Measurements from ENCODE around the gene VRK1.
"Not testable (repeated sequence)": the region's sequence is repeated elsewhere in the genome, so short reads cannot be mapped to it uniquely, and the experiment has no call there.

VRK1 gene

DNA sequence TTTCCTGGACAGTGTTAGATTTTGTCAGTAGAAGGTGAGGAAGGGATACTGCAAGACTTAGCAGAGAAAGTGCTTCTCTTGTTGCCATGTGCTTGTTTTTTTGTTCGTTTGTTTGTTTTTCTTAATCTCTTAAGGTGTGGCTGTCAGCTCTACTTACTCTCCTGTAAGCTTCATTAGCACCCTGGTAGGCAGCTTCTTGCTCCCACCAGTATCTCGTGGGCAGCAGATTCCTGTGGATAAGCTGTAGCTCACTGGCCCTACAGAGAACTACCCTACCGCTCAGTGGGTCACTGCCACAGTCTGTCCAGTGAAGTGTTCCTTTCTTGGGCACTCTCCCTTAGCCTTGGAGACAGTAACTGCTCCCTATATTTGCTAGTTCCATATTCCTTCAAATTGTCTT is 30.1 kb downstream of the VRK1 start:
- no peak for DNase-seq

DNA sequence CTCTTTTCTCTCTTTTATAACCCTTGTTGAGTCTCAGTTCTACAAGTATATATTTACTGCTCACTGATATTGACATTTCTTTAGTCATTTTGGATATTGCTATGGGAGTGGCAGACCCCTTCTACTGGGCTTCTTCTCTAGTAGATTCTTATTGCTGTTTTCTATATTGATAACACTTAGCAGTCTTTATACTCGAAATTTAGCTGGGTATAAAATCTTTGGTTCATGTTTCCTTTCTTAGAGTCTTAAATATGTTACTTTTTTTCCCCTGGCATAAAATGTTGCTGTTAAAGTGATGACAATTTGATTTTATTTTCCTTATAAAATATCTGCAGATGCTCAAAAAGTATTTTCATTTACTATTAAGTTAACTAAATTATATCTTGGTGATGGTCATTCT is 32.6 kb downstream of the VRK1 start:
- no peak for DNase-seq

GRCh38 chr14:96830946-96831345 is 33.8 kb downstream of the VRK1 start:
- peak; percentile 35 for DNase-seq

GRCh38 chr14:96832351-96832750 is 35.2 kb downstream of the VRK1 start:
- no peak for DNase-seq

- no peak for DNase-seq
Measured at GRCh38 chr14:96838449-96838848, 41.3 kb downstream of the VRK1 start.

- DNase-seq, result no peak
Measured at GRCh38 chr14:96839251-96839650, 42.1 kb downstream of the VRK1 start.

DNA sequence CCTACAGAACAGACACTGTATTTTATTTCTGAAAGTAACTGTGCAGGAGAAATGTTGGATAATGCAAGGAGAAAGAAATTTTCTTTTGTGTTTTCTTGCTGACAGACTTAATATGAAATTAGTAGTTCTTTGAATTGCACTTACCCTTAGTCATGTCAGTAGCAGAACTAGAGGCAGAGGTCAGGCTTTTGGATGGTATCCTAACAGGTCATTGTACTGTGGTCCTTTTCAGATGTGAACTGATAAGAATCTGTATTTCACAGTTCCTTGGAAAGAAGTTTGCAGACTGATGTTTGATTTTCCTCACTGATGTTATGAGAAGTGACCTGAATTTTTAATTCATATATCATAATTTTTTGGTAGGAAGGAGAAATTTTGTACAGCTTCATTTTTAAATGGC is 46.0 kb downstream of the VRK1 start:
- DNase-seq, result no peak

DNA sequence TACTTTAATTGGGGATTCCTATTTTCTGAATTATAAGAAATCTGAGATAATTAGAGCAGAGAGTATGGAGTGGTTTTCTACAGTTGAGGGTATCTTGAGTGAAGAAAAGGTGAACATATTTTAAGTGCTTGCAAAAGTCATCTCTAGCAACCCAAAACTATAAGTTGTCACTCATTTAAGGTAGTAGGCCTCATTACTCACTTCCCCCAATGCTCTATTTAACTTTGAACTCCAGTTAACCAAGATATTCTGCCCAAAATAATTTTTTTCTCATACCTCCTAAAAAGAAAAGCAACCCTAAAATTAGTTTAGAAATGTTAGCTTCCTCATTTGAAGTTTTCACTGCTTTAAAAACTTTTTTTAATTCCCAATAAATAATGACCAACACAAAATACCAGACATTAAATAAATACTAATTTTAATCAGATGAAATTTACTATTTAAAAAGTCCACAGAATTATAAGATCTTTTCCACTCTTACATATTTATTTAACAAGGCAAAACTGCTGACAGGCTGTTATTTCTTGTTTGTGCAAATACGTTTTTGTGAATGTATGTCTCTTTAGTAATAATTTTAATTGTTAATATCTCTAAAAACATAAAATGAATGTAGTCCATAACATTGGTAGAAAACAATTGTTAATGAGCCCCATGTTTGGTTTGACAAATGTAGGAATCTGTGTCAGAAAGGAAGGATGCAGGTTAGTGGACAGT is 47.8 kb downstream of the VRK1 start:
- DNase-seq, result no peak

- DNase-seq, result no peak
Measured at GRCh38 chr14:96847451-96847850, 50.3 kb downstream of the VRK1 start.

GRCh38 chr14:96848011-96848410 is 50.8 kb downstream of the VRK1 start:
- DNase-seq, result no peak

- DNase-seq, result no peak
Measured at GRCh38 chr14:96849733-96850132, 52.6 kb downstream of the VRK1 start.

DNA sequence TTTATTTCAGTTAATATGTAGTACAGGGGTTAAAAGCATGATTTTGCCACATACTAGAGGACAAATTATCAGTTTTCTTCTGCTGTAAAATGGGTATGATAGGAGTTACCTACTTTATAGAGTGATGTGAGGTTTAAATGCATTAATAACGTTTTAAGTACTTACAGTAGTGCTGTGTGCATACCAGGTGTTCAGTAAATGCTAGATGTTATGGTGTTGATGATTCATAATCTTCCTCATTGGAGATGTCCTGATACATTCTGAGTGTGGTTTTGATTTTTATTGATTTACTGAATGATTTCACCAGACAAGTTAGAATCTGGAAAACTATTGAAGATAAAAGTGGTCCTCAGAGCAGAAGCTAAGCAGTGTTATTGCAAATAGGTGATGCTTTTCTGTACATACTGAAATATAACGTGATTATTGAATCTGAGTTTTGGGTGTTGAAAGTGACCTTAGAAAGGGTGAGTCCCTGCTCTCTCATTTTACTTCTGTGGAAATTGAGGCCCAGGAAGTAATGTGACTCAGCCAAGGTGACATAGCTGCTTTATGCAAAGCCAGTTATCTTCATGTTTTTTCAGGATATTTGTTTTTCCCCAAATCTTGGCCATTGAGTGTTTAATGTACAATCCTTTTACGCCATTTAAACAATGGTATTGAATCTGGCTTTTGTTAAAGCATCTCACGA is 54.7 kb downstream of the VRK1 start:
- DNase-seq, result no peak

GRCh38 chr14:96852823-96853422 is 55.7 kb downstream of the VRK1 start:
- DNase-seq, result peak; percentile 78

DNA sequence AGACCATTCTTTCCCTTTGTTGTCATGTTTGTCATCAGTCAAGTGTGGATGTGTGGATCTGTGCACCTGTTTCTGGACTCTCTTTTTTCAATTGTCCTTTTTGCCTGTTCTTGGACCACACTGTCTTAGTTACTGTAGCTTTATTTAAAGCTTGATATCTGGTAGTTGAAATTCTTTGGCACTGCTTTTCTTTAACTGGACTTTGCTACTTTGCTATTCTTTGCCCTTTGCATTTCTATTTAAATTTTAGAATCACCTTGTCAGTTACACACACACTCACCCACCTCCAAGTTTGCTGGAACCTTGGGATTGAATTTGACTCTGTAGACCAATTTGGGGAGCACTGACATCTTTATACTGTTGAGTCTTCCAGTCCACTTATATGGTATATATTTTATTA is 61.5 kb downstream of the VRK1 start:
- no peak for DNase-seq

GRCh38 chr14:96861568-96862310 is 64.6 kb downstream of the VRK1 start:
- DNase-seq, result no peak

- no peak for DNase-seq
Measured at GRCh38 chr14:96863327-96863985, 66.3 kb downstream of the VRK1 start.

- DNase-seq, result no peak
Measured at GRCh38 chr14:96863986-96864330, 66.8 kb downstream of the VRK1 start.

DNA sequence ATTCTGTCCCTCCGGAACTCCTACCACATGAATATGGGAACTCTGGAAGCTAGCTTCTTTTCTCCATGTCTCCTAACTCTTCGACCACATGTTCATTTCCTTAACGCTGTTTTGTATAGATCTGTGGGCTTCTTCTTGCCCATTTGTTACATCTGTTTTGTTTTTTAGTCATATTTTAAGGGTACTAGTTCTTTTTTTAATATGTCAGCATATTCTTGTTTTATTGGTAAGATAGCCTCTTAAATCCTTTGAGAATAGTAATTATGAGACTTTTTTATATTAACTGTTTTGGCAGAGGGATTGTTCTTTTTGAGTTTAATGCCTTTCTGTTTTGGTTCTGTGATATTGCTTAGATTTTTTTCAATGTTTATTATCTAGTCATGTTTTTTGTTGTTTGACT is 70.5 kb downstream of the VRK1 start:
- no peak for DNase-seq

- DNase-seq, result no peak
Measured at GRCh38 chr14:96874127-96874526, 76.9 kb downstream of the VRK1 start.

DNA sequence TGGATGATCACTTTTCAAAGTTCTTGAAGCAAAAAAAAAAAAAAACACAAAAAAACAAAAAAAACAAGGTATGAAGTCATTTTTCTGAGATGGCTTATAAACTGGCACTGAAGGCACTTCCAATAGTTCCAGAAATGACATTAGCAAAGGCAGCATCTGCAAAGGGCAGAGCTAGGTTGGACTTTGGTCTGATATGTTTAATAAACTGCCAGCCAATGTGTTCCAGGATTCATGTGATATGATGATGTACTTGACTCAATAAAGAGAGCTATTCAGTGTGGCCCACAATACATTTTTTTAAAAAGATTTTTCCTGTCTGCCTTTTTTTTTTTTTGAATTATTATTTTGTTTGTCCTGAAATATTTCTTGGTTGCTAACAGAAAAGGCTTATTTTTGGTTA is 79.6 kb downstream of the VRK1 start:
- DNase-seq, result no peak

GRCh38 chr14:96881713-96882112 is 84.5 kb downstream of the VRK1 start:
- no peak for DNase-seq

GRCh38 chr14:96883974-96884373 is 86.8 kb downstream of the VRK1 start:
- DNase-seq, result not testable (repeated sequence)

DNA sequence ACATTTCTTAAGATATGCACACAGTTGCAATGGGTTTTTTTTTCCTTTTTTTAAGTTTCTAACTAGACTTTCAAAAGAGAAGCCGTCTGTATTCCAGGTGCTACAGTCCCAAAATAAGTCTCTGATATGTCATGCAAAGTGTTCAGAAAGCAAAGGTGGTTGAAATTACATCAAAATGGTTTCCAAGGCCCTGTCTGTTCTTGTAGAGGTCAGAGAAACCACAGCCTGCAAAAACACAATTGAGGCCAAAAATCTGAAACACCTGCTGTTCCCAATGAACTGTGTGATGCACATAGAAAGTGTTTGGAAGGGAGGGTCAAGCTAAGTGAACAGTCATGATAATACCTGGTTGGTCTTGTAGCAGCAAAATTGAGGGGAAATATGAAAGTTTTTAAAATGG is 91.0 kb downstream of the VRK1 start:
- no peak for DNase-seq

Data from hematopoietic multipotent progenitor cell treated with erythropoietin and hydrocortisone succinate and interleukin-3 and kit ligand, for 6 days (in vitro differentiated cells).